GM19239 (cell line): Measurements from ENCODE around the gene CTIF.
"Not testable (repeated sequence)": the region's sequence is repeated elsewhere in the genome, so short reads cannot be mapped to it uniquely, and the experiment has no call there.

Experiments used
- DNase-seq: peaks from one replicate; pipeline ENCODE4 v3.0.0; 2011; ENCODE audit warnings: low spot score; ENCODE audit not compliant: insufficient read length
- FAIRE-seq: peaks from 2 replicates; lab custom pipeline; 2011; peaks lifted over from hg19 to GRCh38; lab: Jason Lieb, UNC

The CTIF gene

DNA sequence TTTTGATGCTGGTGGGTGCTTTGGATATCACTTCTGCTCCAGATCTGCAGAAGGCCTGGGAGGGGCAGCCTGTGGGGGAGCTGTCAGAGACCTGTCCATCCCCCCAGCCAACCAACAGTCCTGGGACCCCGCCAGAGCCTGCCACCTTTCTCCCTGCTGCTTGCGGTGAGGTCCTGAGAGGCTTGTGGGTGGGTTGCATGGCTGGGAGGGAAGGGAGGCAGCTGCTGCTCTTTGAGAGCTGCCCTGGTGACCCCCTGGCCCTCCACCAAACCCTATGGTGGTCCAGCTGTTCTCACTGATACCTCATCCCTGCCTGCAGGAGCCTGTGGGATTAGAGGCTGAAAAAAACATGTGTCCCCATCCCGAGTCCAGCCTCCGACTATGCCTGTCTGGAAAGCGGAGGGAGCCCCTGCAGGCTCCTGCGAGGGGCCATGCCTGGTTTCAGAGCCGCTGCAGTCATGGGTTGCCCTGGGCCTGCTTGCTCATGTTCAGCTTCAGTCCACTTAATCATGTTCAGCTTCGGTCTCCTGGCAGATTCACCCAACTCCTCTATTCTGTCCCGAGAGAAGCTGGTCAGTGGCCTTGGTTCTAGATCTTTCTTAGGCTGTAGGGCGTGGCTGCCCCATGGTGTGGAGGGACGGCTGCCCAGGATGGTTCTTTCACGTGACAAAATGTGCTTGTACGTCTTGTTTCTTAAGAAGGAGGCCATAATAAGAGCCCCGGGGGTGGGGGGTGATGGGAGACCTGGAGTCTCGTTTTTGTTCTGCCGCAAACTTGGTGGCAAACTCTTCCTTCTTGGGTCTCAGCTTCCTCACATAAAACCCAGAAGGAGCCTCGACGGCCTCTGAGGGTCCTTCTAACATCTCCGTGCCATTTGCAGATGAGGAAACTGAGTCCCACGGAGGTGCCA, 98.5 kb downstream of the CTIF start:
- DNase-seq: no peak
- FAIRE-seq: no peak

DNA sequence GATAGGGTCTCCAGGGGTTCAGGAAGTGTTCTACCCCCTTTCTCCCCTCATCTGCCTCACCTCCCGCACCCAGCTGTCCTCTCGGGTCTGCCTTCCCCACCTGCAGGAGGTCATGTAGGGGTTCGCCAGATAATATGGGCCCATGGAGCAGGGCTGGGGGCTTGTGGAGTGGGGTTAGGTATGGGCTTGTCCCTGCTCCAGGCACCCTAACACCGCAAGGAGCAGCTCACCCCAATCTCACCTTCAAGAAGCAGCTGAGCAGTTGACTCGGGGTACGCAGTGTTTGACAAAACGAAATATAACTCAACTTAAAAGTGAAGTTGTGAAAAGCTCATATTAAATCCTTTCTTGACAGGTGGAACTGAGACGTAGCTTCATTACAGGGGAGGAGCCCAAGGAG, 99.6 kb downstream of the CTIF start:
- DNase-seq (no peak), FAIRE-seq (no peak)

DNA sequence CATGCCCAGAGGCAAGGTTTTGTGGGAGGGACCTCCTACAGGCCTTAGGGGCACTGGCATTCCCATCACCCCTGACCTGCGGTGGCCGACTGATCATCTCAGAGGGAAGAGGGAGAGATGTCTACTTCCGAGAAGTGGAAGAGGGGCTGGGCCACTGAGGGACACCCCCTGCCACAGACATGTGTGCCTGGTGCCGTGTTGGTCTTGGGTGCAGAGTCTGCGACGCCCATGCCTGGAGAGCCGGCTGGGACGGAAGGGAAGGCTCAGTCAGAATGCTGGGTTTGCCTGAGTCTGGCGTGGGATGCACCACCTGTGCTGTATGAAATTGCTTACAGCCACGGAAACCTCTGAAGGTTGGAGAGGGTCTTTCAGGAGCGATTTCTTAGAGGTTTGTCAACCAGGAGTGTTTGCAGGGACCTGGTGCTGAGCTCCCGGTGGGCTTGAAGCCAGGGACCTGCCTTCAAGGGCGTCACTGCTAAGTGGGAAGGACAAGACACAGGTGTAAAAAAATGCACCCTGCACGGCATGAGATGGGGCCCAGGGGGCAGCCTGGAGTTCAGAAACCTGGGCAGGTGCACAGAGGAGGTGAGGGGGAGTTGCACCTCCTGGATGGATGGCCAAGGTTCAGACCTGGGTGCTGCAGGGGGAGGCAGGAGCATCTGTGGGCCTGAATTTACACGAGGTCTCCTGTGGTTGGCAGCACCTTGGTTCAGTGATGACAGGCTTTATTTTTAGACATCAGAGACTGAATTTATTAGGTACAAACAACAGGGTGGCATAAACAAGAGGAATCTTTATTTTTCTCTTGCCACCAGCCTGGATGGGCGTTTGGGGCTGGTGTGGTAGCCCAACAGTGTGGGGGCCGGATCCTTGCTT, 100.3 kb downstream of the CTIF start:
- DNase-seq (no peak), FAIRE-seq (no peak)

DNA sequence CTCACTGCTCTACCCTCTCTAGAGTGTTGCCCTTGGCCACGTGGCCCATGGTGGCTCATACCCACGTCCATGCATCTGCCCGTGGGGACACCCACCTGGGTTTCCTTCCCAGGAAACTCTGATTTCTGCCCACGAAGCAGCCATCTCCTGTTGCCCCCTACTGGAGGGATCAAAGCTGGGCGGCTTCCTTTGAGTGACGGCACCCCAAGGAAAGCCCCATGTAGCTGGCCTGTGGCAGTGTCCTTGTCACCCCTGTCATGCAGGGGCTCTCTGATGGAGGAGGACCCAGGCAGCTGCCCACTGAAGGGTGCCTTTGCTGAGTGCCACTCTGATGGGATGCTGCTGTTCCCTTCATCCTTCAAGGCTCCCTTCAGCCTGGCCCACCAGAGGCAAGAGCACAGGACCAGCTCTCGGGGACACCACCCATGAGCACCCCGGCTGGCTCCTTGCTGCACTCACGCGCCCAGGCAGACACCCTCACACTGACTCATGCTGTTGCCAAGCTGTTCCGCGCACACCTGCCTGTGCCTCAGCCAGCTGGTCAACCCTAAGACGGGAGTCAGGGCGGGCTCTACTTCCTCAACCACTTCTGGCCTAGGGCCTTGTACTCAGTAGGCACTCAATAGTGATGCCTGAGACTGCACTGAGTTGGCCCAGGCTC, 101.1 kb downstream of the CTIF start:
- no peak for FAIRE-seq
- no peak for DNase-seq

DNA sequence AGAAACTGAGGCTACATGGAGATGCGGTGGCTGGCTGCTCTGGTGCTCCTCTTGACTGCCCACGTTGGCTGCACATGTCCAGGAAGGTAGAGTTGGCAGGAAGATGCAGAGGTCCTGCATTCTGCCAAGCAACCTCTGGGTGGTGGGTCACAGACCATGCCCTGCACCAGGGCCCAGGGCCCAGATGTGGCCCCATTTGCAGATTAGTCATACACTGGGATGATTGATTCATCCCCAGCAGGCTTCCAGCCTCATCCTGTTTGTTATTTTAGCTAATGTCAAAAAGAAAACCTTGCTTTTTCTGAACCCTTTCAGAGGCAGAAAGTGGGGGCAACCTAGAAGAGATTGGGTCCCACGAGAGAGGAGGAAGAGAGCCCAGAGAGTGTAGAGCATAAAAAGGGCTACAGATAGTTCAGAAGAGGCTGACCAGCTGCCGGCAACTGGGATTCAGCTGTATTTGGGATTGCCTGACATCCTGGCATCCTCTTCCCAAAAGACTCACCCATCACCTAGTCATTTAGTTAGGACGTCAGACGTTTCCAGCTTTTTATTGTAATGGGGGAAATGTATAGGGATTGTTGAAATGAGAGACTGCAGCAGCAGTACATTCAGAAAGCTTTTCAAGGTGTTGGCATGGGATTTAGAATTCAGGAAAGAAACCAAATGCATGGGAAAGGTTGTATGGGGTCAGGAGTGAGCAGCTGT, 101.9 kb downstream of the CTIF start:
- no peak for DNase-seq

DNA sequence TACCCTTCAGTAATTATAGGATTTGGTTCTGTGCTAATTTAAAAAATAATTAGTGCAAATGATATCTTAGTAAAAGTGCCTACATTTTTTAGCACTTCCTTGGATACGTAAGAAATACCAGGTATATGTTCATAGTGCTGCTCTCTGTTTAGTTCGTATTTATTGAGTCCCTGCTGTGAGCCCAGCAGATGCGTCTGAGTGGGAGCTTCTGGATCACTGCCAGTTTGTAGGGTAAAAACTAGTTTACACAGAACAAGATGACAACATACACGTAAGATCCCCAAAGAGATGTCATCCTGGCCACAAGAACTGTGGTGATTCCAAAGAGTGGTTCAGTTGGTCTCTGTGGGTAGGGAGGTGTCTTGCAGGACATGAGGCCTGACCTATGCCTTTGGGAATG, 103.2 kb downstream of the CTIF start:
- DNase-seq: no peak
- no peak for FAIRE-seq

More for the DNA sequence above, 101.9 kb downstream of the CTIF start:
- no peak for FAIRE-seq

DNA sequence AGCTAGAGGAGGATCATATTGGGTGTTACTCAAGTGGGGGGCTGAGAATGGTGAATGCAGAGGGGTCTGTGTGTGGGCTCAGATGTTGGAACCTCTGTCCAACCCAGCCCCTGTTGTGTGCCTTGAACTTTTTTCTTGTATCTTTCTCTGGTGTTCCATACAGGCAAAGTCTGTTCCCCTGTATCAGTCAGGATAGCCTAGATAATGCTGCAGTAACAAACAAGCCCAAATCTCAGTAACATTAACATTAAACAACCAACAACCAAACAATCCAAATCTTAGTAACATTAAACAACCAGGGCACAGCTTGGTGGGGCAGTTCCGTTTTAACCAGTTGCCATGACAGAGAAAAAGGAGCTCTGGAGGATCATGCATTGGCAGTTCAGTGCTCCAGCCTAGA, 103.7 kb downstream of the CTIF start:
- no peak for FAIRE-seq

DNA sequence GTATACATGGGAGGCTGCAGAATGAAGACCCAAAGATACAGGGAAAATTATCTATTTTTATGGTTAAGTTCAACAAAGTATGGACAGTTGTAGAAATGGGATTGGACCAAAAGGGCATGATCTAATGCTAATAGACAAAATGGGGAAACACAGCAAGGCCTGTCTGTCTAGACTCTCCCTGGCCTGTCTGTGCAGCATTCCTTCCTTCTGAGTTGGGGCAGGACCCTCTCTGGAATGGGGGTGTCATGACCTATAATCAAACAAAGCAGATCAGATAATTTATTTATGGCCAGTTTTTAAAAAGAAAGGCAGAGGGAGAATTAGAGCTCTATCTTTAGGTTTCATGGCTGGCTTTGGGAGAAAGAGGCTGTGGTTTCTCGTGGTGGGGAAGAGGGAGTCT, 104.4 kb downstream of the CTIF start:
- FAIRE-seq (no peak), DNase-seq (no peak)

More for the DNA sequence above, 103.7 kb downstream of the CTIF start:
- DNase-seq: no peak

DNA sequence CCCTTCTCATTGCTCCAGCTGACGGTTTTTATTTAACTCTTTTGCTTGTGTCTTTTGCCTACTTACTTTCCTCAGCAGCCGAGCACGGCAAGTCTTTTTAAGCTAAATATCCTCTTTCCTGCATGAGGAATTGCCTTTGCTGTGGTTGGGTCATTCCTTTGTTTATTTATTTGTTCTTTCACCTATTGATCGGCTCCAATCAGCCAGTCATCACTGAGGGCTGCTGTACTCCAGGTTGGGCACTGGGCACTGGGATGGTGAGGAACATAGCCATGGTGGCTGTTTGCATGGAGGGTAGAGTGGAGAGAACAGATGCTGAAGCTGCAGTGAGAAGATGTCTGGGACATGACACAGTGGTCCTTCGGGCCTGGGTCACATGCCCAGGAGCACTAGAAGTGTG, 105.2 kb downstream of the CTIF start:
- DNase-seq: no peak
- FAIRE-seq: no peak

DNA sequence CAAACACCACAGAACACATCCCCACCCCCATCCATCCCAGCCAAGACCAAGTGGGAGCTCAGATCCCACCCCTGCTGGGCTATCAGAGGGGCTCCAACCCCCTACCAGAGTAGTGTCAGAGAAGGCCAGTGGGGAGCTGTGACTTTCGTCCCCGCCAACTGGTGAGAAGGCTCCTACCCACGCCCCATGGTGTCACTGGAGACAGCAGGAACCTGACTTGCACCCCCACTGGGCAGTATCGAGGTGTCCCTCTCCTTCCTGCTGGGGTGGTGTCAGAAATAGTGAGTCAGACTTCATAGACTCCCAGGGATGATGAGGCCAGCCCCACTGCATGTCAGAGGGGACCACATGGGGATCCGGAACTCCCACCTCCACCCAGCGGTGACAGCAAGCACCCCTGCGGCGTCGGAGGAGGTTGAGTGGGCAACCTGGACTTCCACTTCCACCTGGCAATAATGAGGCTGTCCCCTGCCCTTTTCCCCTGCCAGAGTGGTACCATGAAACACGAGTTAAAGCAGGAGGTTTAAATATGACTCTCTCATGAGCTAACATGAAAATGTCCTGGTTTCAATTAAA, 106.7 kb downstream of the CTIF start:
- no peak for FAIRE-seq

DNA sequence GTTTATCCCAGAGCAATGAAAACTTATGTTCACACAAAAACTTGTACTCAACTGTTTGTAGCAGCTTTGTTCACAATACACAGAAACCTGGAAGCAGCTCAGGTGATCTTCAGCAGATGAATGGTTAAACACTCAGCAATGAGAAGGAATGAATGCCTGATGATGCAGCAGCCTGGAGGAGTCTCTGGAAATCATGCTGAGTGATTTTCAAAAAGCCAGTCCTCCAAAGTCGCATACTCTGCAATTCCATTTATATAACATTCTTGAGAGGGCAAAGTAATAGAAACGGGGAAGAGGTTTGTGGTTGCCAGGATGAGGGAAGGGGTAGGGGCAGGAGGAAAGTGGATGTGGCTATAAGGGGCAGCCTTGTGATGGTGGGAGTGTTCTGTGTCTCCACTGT, 108.1 kb downstream of the CTIF start:
- no peak for DNase-seq
- FAIRE-seq: no peak

More for the DNA sequence above, 106.7 kb downstream of the CTIF start:
- DNase-seq: no peak

DNA sequence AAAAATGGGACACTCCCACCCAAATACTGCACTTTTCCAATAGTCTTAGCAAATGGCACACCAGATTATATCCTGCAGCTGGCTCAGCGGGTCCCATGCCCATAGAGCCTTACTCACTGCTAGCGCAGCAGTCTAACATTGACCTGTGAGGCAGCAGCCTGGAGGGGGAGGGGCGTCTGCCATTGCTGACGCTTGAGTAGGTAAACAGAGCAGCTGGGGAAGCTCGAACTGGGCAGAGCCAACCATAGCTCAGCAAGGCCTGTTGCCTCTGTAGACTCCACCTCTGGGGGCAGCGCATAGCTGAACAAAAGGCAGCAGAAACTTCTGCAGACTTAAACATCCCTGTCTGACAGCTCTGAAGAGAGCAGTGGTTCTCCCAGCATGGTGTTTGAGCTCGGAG, 110.4 kb downstream of the CTIF start:
- FAIRE-seq: no peak
- DNase-seq: no peak

DNA sequence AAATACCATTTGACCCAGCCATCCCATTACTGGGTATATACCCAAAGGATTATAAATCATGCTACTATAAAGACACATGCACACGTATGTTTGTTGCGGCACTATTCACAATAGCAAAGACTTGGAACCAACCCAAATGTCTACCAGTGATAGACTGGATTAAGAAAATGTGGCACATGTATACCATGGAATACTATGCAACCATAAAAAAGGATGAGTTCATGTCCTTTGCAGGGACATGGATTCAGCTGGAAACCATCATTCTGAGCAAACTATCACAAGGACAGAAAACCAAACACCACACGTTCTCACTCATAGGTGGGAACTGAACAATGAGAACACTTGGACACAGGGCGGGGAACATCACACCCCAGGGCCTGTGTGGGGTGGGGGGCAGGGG, 115.8 kb downstream of the CTIF start:
- DNase-seq, FAIRE-seq: not testable (repeated sequence)

DNA sequence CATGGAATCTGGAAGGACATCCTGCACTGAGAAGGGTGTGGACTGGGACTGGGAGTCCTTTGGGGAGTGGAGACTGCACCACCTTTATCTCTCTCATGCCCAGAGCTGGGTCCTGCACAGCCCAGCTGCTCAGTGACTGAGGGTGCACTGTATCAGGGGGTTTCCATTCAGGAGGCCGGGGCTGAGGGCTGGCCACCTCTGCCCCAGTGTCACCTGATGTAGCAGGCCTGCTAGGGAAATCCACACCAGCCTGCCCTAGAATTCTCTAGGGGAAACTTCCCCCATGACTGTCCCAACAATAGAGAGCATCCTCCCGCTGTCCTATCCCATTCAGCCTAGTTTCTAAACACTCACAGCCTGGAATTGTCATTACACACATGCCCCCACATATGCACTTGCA, 116.7 kb downstream of the CTIF start:
- DNase-seq (no peak), FAIRE-seq (no peak)

DNA sequence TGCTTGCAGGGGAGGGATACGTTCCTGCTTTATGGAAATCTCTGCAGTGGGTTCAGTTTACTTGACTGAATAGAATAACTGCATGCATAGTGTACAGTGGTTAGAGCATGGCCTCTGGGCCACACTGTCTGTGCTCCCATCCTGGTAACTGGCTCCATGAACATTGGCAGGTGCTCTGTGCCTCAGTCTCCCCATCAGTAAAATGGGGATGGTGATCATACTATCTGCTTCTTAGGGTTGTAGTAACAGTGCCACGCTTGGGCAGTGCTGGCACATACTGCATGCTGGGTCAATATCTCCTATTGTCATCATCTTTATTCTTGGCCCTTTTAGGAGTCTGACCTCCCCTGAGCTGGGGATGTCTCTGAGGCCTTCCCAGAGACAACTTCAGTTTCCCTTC, 117.3 kb downstream of the CTIF start:
- no peak for FAIRE-seq
- no peak for DNase-seq

DNA sequence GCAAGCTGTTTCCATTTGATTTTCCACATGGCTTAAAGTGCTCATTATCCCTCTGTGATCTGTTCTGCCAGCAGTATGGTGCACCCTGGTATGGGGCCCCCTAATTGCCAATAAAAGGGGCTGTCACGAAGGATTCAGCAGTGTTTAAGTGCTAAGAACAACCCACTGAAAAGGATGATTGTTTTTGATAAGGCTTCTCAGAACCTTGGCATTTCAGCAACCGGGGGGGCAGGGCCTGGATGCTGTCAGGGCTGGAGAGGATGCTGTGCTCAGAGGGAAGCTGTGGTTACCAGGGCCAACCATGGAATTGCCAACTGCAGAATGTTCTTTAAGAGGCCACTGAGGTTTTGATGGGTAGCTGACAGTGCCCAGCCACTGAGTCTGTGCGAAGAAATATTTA, 117.8 kb downstream of the CTIF start:
- FAIRE-seq: no peak

DNA sequence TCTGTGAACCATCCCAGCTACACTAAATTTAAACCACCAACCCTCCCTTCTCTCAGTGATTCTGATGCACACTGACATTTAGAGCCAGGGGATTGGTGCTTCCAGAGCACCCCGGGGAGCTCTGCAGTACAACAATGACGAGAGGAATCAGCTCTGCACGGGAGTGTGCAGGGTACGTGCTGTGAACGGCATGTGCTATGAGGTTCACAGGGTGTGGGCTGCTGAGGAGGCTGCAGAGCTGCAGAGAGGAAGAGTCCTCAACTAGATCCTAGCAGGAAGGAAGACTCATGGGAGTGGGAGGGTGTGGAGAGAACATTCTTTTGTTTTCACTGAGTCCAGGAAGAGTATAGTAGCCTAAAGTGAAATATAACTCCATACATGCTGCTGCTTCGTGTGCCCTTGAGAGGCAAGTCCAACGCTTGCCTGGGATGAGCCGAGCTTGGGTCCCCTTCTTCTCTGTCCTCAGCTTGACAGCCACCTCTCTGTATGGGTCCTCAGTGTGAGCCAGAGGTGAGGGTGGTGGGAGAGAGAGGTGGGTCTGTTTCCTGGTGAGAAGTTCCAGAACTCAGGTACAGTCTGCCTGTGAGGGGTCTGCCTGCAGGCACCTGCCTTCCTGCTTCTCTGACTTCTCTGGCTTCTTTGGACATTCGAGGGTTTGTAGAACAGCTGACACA, 118.8 kb downstream of the CTIF start:
- DNase-seq: no peak
- no peak for FAIRE-seq

More for the DNA sequence above, 117.8 kb downstream of the CTIF start:
- DNase-seq: no peak

DNA sequence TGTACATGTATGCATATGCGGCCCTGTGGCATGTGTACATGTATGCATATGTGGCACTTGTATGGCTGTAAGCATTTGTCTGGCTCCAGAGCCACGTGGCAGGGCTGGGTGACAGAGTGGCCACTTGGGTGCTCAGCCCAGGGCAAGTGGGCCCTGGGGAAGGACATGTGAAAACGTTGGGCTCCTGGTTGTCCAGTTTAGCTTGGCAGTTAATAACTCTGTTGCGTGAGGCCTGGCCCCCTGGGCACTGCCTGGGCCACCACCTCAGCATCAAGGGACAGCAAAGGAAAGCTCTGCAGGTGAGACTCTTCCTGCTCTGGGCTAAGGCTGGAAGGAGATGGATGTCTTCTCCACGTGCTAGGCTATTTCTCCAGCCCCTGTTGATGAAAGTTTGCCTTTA, 119.9 kb downstream of the CTIF start:
- FAIRE-seq (no peak), DNase-seq (no peak)
